Measurements from ENCODE around the gene CD44.

The CD44 gene

DNA sequence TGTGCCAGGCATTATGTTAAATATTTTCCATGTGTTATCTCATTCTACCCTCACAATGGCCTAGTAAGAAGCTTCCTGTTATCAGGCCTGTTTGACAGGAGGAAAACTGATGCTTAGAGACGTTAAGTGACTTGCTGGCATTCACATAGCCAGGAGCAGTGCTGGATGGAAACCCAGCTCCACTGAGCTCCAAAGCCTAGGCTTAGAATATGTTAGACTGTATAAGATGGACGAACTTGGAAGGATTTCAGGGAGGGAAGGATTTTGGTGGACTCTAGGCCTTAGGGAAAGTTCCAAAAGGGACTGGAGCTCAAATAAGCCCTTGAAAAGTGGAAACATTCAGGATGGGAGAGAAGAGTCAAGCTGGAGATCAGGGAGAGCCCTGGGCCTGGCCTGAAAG, 2.1 kb downstream of the CD44 start:
- DNase-seq, result no peak

DNA sequence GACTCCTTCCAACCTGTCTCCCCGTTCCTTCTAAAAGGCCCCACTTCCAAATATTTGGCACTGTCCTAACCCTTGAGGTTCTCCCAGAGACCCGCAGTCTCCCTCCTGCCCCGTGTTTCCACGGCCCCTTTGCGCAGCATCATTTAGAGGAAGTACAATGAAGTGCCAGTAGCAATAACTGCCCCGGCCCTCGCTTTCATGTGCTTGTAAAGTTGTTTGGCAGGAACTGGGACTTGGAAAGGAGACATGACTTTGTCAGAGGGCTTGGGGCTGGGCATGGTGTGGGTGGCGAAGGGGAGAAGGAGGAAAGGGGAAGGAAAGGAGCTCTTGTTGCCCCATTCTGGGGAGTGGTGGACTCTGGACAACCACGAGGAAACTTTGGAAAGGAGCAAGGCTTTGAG, 2.6 kb downstream of the CD44 start:
- no peak for DNase-seq

DNA sequence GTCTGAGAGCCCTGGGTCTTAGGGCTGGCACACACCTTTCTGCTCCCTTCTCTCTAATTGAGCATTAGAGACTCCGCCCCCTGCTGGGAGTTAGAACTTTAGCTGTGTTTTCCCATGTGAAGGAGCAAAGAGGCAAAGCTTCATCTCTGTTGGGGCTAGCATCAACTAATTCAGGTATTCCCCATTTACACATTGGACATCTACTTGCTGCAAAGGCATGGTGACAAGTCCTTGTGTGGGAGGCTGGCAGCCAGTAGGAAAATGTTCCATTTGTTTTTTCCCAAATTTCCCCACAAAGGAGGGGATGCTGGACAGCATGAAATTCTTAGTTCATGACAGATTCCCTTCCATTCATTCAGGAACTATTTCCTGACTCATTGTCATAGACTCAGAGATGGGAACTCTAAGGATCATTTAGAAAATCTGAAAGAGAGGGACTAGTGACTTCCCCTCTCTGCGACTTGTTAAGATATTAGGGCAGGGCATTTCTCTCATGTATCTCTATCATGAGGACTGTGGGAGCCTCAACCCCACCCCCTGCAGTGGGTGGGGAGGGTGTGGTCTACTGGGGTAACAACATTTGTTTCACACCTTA, 3.6 kb downstream of the CD44 start:
- no peak for DNase-seq

DNA sequence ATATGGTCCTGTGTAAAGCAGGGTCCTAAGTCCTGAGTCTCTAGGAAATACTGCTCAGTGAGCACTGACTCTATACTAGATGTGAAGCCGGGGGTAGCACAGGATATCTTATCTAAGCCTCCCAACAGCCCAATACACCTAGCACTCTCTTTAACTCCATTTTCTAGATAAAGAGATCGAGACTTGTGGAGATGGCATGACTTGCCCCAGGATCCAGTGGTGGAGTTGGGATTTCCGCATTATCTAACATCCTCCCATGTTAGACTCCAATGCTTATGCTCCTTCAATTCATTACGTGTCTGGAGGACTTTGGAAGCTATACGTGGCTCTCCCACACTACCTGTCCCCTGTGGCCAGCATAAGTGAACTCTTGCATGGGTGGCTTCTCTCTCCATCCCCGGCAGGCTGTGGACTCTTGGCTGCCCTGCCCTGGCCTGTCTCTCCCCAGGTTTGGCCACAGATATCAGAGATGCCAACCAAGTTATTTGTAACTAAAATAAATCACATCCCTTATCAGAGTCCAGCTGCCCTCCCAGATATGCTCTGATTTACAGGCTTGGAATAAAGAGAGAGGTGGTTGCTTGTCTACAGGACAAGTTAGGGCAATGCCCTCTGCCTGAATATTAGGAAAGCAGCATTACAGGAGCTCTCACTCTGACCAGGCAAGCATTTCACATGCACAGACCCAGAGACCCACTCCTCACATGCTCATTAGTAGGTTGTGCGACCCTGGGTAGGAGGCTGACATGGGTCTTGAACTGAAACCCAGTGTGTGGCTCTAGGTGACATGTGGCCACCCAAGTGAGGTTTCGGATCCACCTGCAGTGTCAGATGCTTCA, 4.5 kb downstream of the CD44 start:
- DNase-seq, result no peak

DNA sequence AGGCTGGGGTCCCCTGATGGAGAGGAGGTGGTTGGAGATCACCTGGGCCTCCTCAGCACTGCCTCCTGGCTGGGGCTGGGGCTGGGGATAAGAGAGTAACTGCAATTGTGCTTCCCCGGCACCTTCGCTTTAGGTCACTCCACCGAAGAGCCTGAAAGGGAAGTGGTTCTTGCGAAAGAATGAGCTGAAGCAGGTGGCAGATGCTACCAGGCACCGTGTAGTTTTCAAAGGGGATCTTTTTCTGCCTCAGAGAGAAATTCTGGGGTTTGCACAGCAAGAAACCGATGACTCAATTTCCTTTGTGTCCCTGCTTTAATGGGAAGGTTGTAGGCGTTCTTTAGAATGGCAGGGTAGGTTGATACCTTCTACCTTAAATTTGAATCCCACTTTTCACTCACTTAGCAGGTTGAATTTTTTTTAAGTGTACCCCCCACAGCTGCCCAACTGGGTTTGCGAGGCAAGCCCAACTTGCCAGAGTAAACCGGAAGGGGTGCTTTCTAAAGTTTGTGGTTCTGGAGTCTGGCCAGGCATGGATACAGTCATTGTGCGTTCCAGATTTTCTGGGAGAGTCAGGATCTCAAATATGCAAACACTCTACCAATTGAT, 5.3 kb downstream of the CD44 start:
- peak; percentile 52 for DNase-seq

DNA sequence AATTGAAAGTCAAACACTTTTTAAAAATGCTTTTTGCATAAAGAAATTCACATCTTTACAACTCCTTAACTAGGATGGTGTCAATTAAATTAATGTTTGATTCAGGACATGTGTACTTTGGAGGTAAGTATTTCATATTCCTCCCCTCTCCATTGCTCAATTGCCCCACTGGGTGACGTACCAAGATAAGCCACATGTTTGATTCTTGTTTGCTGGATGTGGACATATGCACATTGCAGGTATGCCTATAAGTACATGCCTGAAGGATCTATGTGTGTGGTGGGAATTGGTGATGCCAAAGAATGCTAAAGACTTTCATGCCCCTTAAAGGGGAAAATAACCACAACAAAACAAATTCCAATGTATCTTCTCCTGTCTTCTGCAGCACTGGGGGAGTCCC, 5.8 kb downstream of the CD44 start:
- DNase-seq, result no peak

DNA sequence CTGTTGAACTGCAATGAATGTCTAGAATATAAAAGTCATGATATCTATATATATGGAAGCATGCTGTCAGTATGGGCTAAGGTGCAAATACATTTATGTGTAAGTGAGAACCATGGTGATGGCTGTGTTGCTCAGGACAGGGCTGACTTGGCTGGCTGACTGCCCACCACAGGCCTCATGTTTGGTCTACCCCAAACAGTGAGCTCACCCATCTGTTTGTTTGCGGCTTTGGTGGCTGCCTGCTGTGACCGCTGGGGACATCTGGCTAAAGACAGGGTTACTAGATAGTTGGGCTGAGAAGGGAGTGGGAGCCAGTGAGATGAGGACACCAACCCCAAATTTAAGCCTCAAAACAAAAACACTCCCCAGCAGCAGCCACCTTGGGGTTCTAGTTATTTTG, 6.3 kb downstream of the CD44 start:
- DNase-seq, result no peak

DNA sequence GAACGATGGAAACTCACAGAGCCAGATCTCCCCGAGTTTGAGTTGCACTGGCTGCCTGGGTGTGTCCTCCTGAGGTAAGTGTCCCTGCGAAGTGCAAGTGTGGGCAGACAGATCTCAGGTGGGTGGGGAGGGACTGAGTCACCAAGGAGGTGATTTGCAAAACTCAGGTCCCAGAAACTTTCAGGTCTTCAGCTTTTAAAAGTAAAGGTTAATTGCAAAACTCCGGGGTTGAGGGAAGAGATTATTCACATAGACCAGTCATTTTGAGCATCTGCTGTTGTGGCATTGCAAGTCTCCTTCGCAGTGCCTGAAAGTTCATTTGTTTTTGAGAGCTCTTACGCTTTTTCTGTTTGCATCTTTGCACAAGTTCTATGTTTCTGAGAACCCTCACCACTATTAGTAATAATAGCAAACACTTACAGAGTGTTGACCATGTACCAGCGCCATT, 7.1 kb downstream of the CD44 start:
- DNase-seq, result peak; percentile 67

DNA sequence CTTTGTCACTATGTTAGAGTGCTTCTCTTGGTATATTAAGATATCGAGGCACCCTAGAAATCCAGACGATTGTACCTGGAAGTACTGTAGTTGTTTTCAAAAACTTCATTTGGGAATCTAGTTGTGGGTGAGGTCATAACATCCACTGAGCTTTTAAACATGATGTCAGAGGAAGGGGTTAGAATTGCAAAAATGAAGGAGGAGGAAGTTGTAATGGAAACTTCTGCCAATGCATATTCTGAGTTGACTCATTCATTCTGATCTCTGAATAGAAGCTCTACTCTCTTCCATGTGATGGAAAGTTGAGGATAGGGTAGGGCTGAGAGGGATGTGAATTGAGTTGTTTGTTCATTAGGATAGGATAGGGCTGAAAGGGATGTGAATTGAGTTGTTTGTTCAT, 7.7 kb downstream of the CD44 start:
- no peak for DNase-seq

DNA sequence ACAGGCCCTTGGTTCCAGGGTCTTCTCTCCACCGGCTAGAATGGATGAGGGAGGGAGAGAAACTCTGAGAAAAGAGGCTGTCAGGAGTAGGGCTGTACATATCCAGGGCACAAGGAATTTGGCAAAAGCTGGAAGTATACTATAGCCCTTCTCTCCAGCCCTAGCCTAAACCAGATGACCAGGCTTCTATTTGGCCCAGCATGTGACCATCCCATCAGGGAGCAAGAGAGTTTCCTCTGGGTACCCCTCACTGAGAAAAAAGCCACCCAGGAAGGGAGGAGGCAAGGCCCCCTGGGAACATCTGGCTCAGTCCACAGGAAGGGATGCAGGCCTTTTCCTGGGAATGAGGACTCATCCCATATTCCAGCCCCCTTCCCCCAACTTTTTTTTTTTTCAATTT, 8.3 kb downstream of the CD44 start:
- DNase-seq, result no peak

DNA sequence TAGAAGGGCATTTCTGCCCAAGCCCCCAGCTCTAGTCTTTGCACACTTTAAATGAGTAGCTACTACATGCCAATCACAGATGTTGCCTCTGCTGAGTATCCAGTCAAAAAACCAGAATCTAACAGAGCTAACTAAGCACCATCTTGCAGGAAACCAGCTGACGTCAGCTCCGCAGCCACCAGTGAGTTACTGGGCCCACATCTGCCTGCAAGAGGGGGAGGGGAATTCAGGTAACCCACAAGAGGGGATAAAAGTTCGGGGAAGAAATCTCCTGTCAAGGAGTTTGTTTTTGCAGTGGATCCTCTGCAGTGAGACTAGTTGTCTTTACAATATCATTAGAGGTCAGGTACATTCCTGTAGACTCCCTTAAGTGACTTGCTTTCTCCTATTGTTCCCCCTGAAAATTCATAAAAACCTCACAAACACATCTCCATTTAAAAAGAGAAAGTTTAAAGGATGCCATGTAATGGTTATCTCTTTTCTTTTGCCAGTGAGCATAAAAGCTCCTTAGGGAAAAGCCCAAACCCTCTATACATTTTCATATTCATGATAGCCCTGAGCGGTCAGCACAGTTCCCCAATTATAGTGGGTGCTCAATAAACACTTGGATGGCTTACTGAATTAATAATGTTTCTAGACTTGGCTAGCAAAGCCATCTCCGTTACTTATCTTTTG, 9.3 kb downstream of the CD44 start:
- DNase-seq, result no peak

DNA sequence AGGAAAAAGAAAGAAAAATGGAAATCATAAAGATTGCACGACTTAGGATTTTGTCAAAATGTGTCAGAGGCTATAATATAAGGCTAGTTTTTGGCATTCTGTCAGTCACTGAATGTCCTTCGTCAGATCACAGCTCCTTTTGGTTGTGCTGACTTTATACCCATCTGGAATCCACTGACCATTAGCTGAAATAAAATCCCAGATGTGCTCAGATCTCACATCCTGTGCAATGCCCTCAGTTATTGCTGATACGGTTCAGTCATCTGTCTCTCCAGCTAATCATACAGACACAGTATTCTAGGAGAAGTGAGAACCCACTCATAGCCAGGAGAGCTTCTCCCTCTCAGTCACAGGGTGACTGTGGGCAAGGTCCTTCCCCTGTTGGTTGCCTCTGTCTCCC, 11.5 kb downstream of the CD44 start:
- DNase-seq, result no peak

DNA sequence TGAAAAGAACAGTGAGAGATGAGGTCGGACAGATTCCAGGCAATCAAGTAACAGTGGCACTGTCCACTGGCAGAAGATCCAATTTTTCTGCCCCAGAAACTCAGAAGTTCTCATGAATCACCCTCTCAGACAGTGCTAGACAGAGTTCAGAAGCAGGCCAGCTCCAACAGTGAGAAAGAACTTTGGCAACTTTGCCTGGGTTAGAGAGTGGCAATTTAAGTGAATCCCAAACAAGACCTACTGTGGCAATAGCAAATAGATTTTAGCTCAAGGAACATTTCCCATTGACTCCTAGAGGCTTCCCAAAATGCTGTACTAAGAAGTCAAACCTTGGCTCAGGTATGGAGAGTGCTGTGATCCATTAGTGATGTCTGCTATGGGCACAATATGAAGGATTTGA, 12.3 kb downstream of the CD44 start:
- DNase-seq, result no peak

DNA sequence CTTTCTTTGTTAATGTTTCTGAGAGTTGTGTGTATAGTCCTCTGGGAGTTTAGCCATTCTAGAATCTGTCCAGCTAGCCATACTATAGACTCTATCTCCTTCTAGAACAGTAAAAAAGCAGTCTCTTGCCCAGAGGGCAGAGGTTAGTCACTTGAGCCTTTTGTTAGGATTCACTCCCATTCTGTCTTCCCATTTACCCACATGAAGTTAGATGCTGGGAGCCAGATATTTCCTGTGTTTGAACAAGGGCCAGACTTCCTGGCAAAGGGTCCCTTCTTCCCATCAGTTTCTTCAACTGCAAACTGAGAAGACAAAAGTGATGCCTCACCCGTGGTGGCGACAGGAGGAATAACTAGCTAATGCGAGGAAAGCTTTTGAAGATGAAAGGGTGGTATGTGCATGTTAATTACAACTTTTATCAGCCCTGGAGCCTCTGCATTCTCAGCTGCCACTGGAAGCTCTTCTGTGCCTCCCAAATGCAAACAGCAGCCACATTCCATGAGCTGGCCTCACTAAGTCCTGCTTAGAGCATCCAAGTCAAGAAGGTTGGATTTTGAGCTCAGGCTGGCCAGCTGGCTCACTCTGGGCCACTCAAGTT, 12.8 kb downstream of the CD44 start:
- no peak for DNase-seq

DNA sequence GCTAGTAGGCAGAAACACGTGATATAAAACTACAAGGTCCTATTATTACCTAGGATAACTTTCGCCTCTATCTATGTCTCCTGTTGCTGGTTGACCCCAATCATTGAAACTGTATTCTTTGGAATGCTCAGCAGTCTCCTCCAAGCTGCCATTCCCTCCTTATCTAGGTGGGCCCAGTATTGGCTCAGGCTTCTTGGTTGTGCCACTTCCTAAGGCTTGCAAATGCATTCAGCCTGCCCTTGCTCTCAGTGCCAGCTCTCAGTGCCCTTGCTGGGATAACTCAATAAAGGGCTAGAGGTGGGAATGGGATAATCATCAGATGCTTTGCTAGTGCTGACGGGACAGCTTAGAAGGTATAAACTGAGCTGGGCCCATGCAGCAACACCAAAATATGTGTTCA, 13.6 kb downstream of the CD44 start:
- no peak for DNase-seq

DNA sequence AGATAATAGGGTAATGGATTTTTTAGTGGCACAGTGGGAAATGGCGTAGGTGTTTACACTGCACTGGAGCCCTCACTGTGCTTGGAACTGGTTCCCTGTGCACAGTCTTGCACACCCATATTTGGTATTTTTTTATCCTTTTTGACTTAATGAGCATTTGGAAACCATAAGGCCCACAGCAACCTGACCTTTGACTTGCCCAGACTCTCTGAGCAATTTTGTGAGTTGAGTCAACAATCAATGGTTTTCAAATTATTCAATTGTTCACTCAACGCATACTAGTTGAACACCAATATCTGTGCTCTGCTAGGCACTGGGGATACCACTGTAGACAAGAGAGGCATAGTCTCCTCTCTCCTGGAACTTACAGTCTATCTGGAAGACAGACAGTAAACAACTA, 14.3 kb downstream of the CD44 start:
- DNase-seq, result no peak

DNA sequence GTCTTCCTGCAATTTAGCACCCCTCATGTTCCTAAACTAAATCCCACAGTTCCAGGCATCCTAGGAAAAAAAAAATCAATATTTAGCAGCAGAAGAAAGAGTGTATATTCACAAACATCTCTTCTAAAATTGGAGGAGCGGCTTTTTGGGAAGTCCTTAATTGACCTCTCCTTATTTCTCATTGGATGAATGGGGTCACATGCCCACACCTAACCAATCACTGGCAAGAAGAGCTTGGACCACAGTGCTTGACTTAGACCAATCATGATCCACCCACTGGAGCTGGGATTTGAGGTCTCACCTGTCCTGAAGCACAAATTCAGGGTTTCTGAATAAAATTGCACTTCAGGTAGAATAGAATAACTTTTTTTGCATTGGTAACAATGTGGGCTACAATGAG, 16.0 kb downstream of the CD44 start:
- no peak for DNase-seq

DNA sequence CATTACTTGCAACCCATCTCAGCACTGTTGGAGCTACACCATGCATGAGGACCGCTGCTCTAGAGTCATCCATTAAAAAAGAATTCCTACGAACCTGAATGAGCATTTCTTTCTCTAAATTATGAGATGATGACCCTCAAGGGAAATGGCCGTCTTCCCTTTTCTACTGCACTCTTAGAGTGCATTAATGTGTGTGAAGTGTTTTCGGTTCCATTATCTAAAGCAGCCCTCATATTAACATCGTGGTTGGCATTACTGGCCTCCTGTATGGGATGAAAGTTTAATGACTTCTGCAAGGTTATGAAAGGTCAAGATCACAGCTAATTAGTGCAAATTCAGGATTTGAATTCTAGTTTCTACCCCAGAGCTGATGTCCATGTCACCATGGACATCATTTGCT, 16.7 kb downstream of the CD44 start:
- DNase-seq, result no peak

DNA sequence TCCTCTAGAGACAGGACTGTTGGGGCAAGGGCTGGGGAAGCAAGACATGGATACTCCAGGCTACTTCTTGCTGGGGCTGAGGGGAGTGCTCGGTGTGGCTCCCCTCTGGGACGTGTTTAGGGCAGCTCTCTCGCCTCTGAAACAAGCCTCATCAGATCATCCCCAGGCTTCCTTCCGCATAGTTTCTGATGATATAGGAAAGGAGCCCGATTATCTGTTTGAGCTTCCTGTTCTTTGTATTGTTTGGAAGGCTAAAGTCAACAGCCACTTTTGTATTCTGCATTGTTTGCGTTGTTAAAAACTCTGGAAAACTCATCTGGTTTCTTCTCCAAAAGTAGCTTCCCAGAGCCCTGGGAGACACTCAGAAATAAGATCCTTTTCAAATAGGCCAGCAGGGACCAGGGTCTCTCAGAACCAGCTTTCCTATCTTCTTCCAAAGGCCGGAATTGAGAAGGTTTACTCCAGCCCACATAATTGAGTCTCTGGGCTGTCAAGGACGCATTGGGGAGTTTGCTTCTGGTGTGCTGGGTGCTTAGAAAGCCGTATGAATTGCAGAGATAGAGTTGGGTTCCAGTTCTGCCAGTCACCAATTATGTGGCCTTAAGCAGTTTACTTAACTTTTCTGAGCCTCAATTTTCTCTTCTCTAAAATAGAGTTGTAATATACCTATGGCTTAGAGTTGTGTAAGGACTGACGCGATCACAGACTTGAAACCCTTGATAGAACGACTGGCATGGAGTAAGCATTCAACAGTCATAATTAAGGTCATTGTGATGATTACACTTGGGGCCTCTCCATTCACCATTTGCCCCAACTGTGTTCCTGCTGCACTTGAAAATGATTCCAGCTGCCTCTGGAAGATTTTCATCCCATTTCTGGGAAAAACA, 19.1 kb downstream of the CD44 start:
- no peak for DNase-seq

DNA sequence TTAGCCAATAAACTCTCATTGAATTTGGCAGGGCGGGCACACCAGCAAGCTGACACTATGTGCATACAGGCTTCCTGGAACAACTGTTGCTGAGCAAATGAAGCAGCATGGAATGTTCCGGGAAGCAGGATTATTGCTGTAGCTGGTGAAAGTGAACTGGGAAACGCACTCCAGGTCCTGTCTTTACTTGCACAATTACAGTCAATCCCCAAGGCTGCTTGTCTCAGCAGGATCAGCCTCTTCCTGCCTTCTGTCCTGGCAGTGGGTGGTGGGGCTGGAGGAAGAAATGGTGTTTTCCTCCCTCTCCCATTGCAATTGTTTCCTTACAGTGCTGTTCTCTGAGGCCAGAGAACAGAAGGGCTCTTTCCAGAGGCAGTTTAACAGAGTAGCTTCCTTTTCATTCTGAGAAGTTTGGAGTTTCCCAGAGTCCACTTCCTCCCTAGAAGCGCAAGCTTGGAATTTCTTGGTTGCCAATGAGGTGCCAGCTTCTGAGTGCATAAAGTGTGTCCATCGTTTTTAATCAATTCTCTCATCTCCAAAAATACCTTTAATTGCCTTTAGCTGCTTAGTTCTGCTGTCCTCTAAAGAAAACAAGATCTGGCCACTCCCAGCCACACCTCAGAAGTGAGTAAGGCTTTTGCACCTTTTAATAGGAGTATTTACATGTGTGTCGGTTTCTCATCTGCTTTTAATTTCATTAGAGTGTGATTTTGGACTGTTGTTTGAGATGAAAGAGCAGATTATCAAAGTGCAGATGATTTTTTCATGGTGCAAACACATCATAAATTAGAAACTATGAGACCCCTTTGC, 19.9 kb downstream of the CD44 start:
- no peak for DNase-seq

DNA sequence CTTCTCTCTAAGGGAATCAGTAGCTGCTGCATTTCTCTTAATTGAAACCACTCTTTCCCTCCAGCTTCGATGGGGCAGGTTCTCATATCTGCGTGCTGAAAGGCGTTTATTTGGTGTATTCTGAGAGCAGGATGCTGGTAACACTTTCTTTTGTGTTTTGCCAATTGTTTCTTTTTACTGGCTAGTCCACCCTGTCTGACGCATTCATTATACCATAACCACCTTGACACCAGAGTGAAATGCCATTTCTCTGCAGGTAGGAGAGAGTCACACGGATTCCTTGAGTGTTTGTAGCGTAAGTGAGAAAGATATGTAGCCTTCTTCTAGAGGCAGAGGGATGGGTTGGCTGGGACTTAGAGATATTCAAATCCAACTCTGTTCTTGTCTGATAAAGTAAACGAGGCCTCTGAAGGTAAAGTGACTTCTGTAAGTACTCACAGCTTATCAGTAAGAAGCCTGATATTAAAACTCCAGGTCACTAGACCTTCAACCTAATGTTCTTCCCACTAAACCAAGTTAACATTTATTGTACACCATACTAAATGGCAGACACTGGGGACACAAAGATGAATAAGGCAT, 21.4 kb downstream of the CD44 start:
- no peak for DNase-seq
